SK-N-MC (cell line): ENCODE data around the gene CPSF3.

ENCODE experiments used
- DNase-seq: peaks from one replicate; pipeline ENCODE4 v3.0.0-alpha.2; 2011; ENCODE audit warnings: low read depth, low spot score
- H3K27ac ChIP-seq: fragments of 200-600 bp; sonication (generic); 2 replicates; pipeline ENCODE4 v1.5.1; 2016; ENCODE audit warnings: mixed run types
- H3K36me3 ChIP-seq: fragments of 200-600 bp; sonication (generic); 2 replicates; pipeline ENCODE4 v1.6.1; 2017; ENCODE audit warnings: antibody characterized with exemption, low read length, mixed read lengths; ENCODE audit not compliant: insufficient read depth
- H3K4me3 ChIP-seq: fragments of 200-600 bp; sonication (generic); 2 replicates; pipeline ENCODE4 v1.5.1; 2016
- H3K9ac ChIP-seq: fragments of 200-600 bp; sonication (generic); 2 replicates; pipeline ENCODE4 v1.8.0; 2017; ENCODE audit warnings: mixed run types, mixed read lengths; ENCODE audit not compliant: insufficient read length
- H3K9me3 ChIP-seq: fragments of 200-600 bp; sonication (generic); 2 replicates; pipeline ENCODE4 v1.6.1; 2017; ENCODE audit warnings: low read depth, mild to moderate bottlenecking, antibody characterized with exemption, low read length, moderate library complexity, mixed read lengths
- EZH2 ChIP-seq: fragments of 200-600 bp; sonication (generic); IDR thresholded peaks from one replicate; pipeline ENCODE4 v1.6.1; 2017; ENCODE audit warnings: antibody characterized with exemption
- FOXP2 ChIP-seq: optimal IDR thresholded peaks from 2 replicates; pipeline ENCODE3; 2011; ENCODE audit warnings: mild to moderate bottlenecking, moderate library complexity; ENCODE audit not compliant: insufficient read depth; ENCODE audit errors: extremely low read length, control extremely low read depth
- POLR2AphosphoS5 ChIP-seq: IDR thresholded peaks from 2 replicates; pipeline ENCODE4 v1.6.1; 2012; ENCODE audit warnings: mild to moderate bottlenecking, low read depth, low read length, borderline replicate concordance

Gene CPSF3

GRCh38 chr2:9401059-9401547 lies 22.4 kb upstream of the CPSF3 start:
- no peak for DNase-seq
- no peak overlapping the region for H3K9ac ChIP-seq
- H3K36me3 ChIP-seq: peaks cover 3% of the 10 kb centered on the region; the same call in 1 of the 2 replicates
- H3K27ac ChIP-seq: no peak overlapping the region
- TF ChIP-seq POLR2AphosphoS5 (no peak), EZH2 (no peak), FOXP2 (no peak)
- no peak overlapping the region for H3K4me3 ChIP-seq
- H3K9me3 ChIP-seq: no peaks in the 10 kb centered on the region

- H3K9ac ChIP-seq: no peak overlapping the region
- H3K36me3 ChIP-seq: peaks cover 3% of the 10 kb centered on the region; the same call in 1 of the 2 replicates
- no peak overlapping the region for H3K4me3 ChIP-seq
- TF ChIP-seq EZH2: no peak
- TF ChIP-seq POLR2AphosphoS5: no peak
- TF ChIP-seq FOXP2: no peak
- DNase-seq: no peak
- no peaks in the 10 kb centered on the region for H3K9me3 ChIP-seq
- H3K27ac ChIP-seq: no peak overlapping the region
These were observed 21.6 kb upstream of the CPSF3 start for GRCh38 chr2:9401646-9402371.

- Histone ChIP-seq H3K9ac (no peak overlapping the region), H3K4me3 (no peak overlapping the region), H3K9me3 (no peaks in the 10 kb centered on the region), H3K27ac (no peak overlapping the region), H3K36me3 (peaks cover 10% of the 10 kb centered on the region; the same call in 1 of the 2 replicates)
- TF ChIP-seq FOXP2 (no peak), EZH2 (no peak), POLR2AphosphoS5 (no peak)
- DNase-seq: no peak
These were observed 19.5 kb upstream of the CPSF3 start for GRCh38 chr2:9403924-9404323.

- no peak for DNase-seq
- Histone ChIP-seq H3K9ac (no peak overlapping the region), H3K4me3 (no peak overlapping the region), H3K9me3 (no peaks in the 10 kb centered on the region), H3K36me3 (peaks cover 13% of the 10 kb centered on the region; the same call in 1 of the 2 replicates), H3K27ac (no peak overlapping the region)
- TF ChIP-seq POLR2AphosphoS5: no peak
- TF ChIP-seq EZH2: no peak
These were observed 19.0 kb upstream of the CPSF3 start for GRCh38 chr2:9404451-9404850.

- Histone ChIP-seq H3K9ac (no peak overlapping the region), H3K27ac (no peak overlapping the region), H3K9me3 (no peaks in the 10 kb centered on the region), H3K36me3 (peaks cover 13% of the 10 kb centered on the region; the same call in 1 of the 2 replicates), H3K4me3 (no peak overlapping the region)
- no peak for TF ChIP-seq FOXP2
- TF ChIP-seq EZH2: no peak
- TF ChIP-seq POLR2AphosphoS5: no peak
- DNase-seq: no peak
These were observed 17.8 kb upstream of the CPSF3 start for GRCh38 chr2:9405636-9406035.

- Histone ChIP-seq H3K9ac (no peak overlapping the region), H3K4me3 (no peak overlapping the region), H3K27ac (no peak overlapping the region), H3K36me3 (peaks cover 16% of the 10 kb centered on the region), H3K9me3 (no peaks in the 10 kb centered on the region)
- no peak for DNase-seq
- TF ChIP-seq EZH2 (no peak), POLR2AphosphoS5 (no peak), FOXP2 (no peak)
These were observed 16.7 kb upstream of the CPSF3 start for GRCh38 chr2:9406529-9407362.

GRCh38 chr2:9407363-9407811 lies 16.1 kb upstream of the CPSF3 start:
- Histone ChIP-seq H3K36me3 (peaks cover 16% of the 10 kb centered on the region), H3K9me3 (no peaks in the 10 kb centered on the region), H3K4me3 (no peak overlapping the region), H3K27ac (no peak overlapping the region), H3K9ac (no peak overlapping the region)
- no peak for DNase-seq
- TF ChIP-seq EZH2 (no peak), POLR2AphosphoS5 (no peak), FOXP2 (no peak)

GRCh38 chr2:9408641-9409151 lies 14.8 kb upstream of the CPSF3 start:
- H3K27ac ChIP-seq: no peak overlapping the region
- H3K36me3 ChIP-seq: peaks cover 19% of the 10 kb centered on the region
- no peak overlapping the region for H3K4me3 ChIP-seq
- no peaks in the 10 kb centered on the region for H3K9me3 ChIP-seq
- H3K9ac ChIP-seq: no peak overlapping the region
- TF ChIP-seq FOXP2 (no peak), POLR2AphosphoS5 (no peak), EZH2 (no peak)
- DNase-seq: no peak
